ENCODE data around the gene RETREG1. TPM values are rescaled to one million over a fixed set of nuclear protein-coding genes. Genes with fewer than 3 reads are reported as not detected.

The RETREG1 gene, protein sequence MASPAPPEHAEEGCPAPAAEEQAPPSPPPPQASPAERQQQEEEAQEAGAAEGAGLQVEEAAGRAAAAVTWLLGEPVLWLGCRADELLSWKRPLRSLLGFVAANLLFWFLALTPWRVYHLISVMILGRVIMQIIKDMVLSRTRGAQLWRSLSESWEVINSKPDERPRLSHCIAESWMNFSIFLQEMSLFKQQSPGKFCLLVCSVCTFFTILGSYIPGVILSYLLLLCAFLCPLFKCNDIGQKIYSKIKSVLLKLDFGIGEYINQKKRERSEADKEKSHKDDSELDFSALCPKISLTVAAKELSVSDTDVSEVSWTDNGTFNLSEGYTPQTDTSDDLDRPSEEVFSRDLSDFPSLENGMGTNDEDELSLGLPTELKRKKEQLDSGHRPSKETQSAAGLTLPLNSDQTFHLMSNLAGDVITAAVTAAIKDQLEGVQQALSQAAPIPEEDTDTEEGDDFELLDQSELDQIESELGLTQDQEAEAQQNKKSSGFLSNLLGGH
- 10 to 100 TPM; 17.6 to 50.2 (median 28.3) TPM for total RNA-seq

DNA sequence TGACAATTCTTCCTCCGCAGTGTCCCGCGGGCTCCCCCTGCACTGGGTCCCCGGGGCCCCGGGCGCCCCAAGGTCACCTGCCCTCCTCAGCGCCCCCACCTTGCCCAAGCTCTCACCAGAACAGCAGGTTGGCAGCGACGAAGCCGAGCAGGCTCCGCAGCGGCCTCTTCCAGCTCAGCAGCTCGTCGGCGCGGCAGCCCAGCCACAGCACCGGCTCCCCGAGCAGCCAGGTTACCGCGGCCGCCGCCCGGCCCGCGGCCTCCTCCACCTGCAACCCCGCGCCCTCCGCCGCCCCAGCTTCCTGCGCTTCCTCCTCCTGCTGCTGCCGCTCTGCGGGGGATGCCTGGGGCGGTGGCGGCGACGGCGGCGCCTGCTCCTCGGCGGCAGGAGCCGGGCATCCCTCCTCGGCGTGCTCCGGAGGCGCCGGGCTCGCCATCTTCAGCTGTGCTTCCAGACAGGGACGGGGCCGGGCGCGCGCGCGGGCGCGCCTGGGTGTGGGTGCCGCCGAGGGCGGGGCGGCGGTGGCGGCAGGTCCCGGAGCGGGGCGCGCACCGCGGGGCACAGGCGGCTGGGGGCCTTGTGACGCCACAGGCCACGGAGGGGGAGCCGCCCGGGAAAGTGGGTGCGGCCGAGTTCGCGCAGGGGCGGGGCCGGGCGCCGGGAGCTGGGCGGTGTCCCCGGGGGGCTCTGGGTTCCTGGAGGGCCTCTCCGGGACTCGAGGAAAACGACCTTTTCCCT lies at the start of gene RETREG1:
Gene RETREG1 (minus strand): TSS at position 462 of the 738 bp plus-strand sequence. CDS start 26 bp downstream, at position 436.
- H3K9me3 ChIP-seq = no peaks in the 10 kb centered on the region
- H3K27me3 ChIP-seq = no peaks in the 10 kb centered on the region
- H3K4me3 ChIP-seq = peak within 1 kb of the TSS; percentile 32 to 87 (median 69)
- 1% methylated on average over 35 of the region's 86 CpGs; no CpG with 5 or more reads in 1 of the 2 donors for WGBS, 2 donors
- DNase-seq (peak; percentile 64 to 96), ATAC-seq (ENCODE audit: low FRiP score in 2 of 2) (peak; percentile 60 to 92)
- peak within 1 kb of the TSS; percentile 47 to 68 (median 60) for H3K27ac ChIP-seq
- H3K36me3 ChIP-seq = no peaks in the 10 kb centered on the region
- peaks cover 6 to 23% (median 11%) of the 10 kb centered on the region in 4 donors for H3K4me1 ChIP-seq
- TF ChIP-seq POLR2A (IDR thresholded peaks at IDR 0.05) (peak in 1 of 4 donors; percentile 46), EP300 (IDR thresholded peaks at IDR 0.05) (no peak)

DNA sequence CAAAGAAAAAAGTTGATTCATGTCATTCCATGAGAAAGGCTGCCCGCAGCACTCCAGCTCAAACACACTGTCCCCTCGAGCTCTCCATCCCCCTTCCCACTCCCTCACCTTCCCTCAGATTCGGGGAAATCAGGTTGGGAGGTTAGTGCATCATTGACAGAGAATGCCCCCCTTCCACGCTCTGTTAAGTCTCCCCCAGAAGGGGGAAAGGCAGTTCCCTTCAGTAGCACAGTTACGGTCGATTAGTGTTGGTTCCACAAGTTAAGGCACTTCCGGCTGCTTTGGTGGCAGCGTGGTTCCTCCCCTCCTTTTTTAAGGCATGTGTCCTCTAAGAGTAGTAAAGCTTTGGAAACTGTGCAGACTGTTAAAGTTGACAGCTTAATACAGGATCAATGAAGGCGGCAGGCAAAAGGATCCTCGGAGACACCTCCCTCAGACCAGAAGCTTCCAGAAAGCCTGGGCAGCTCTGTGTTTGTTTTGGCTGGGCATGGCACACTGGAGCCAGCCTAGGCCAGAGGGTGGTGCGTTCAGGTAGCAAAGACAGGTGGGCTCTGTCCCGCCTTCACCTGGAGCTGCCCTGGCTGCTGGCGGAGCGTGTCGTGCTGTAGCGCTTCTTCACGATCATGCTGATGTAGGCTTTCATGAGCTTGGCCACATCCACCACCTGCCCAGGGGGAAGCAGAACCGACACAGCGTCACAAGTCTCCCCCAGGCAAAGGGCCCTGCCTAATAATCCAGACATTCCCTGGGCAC lies 49.5 kb upstream of the RETREG1 start:
- no peaks in the 10 kb centered on the region for H3K27me3 ChIP-seq
- H3K4me1 ChIP-seq = peaks cover 0 to 6% (median 0%) of the 10 kb centered on the region in 4 donors
- peak in 1 of 2 donors; percentile 50 for DNase-seq
- no peaks in the 10 kb centered on the region for H3K9me3 ChIP-seq
- H3K36me3 ChIP-seq = peaks cover 4 to 72% (median 35%) of the 10 kb centered on the region in 4 donors
- no peak overlapping the region for H3K4me3 ChIP-seq
- no peak for ATAC-seq (ENCODE audit: low FRiP score in 2 of 2)
- 88 to 92% methylated on average over 9 to 19 of the region's 19 CpGs for WGBS, 2 donors
- TF ChIP-seq POLR2A (IDR thresholded peaks at IDR 0.05) (no peak), EP300 (IDR thresholded peaks at IDR 0.05) (no peak), CTCF (IDR thresholded peaks at IDR 0.05) (no peak), POLR2AphosphoS5 (IDR thresholded peaks at IDR 0.05) (no peak)
- peak overlapping the region in 1 of 4 donors; percentile 13 for H3K27ac ChIP-seq

- Histone ChIP-seq H3K4me1 (peaks cover 0 to 6% (median 0%) of the 10 kb centered on the region in 4 donors), H3K4me3 (no peak overlapping the region), H3K36me3 (peaks cover under 1 to 65% (median 28%) of the 10 kb centered on the region in 4 donors), H3K9me3 (no peaks in the 10 kb centered on the region), H3K27ac (no peak overlapping the region), H3K27me3 (no peaks in the 10 kb centered on the region)
- ATAC-seq (ENCODE audit: low FRiP score in 2 of 2) (no peak), DNase-seq (no peak)
- TF ChIP-seq POLR2AphosphoS5 (IDR thresholded peaks at IDR 0.05) (no peak), POLR2A (IDR thresholded peaks at IDR 0.05) (no peak), EP300 (IDR thresholded peaks at IDR 0.05) (no peak), CTCF (IDR thresholded peaks at IDR 0.05) (no peak)
- WGBS, 2 donors = 51 to 67% methylated on average over 3 of the region's 3 CpGs
Measured at GRCh38 chr5:16665601-16666000, 48.8 kb upstream of the RETREG1 start.

DNA sequence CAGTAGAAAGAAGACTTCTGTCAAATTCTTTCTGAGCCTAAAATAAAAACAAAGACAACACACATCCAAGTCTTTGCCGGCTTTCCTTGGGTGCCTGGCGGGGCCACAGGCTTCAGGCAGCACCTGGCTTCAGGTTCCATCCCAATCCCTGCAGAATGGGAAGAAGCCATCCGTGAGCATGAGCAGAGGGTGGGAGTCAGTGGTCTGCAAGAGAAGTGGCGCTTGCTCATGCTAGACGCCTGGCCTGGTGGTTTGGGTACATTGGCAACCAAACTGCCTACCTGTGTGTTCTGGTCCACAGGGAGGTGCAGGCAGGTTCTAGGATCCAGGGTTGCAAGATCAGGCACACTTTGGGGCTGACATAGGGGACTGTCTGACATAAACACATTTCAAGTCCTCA lies 47.6 kb upstream of the RETREG1 start:
- no peak overlapping the region for H3K27ac ChIP-seq
- H3K27me3 ChIP-seq = no peaks in the 10 kb centered on the region
- DNase-seq = no peak
- TF ChIP-seq POLR2AphosphoS5 (IDR thresholded peaks at IDR 0.05) (no peak), EP300 (IDR thresholded peaks at IDR 0.05) (no peak), CTCF (IDR thresholded peaks at IDR 0.05) (no peak), POLR2A (IDR thresholded peaks at IDR 0.05) (no peak)
- peaks cover 0 to 54% (median 27%) of the 10 kb centered on the region in 4 donors for H3K36me3 ChIP-seq
- no peak for ATAC-seq (ENCODE audit: low FRiP score in 2 of 2)
- no peaks in the 10 kb centered on the region for H3K4me1 ChIP-seq
- no peak overlapping the region for H3K4me3 ChIP-seq
- WGBS, 2 donors = 90 to 96% methylated on average over 4 to 5 of the region's 5 CpGs
- no peaks in the 10 kb centered on the region for H3K9me3 ChIP-seq
